D721Med (cell line): Measurements from ENCODE around the gene ST6GALNAC3.

Experiments used
- DNase-seq: peaks from one replicate; pipeline ENCODE4 v3.0.0; 2011; ENCODE audit warnings: low spot score; ENCODE audit not compliant: insufficient read length
- FAIRE-seq: peaks from 2 replicates; lab custom pipeline; 2011; peaks lifted over from hg19 to GRCh38; lab: Jason Lieb, UNC
- TF ChIP-seq, protein P1 (sequence below): IDR thresholded peaks from 2 replicates; pipeline ENCODE4 v1.5.1; 2012; ENCODE audit warnings: mild to moderate bottlenecking, control low read depth; ENCODE audit not compliant: insufficient read depth; ENCODE audit errors: missing control alignments

Gene ST6GALNAC3

DNA sequence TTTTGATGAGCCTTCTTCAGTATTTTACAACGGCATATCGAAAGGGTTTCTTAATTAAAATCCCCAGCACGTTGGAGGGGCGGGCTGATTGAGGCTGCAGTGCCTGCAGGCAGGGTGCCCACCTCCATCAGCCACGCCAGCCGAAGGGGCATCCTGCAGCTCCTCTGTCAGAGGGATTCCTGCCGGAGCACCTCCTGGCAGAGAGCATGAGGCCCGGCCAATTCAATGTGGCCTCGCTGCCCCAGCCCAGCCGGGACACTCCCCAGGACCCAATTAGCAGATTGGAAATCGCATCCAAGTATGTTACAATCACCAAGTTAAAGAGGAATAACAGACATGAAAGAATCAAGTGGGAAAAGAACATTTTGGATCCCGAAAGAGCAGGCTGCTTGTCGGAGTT lies 216.6 kb downstream of the ST6GALNAC3 start:
- TF ChIP-seq, protein P1, sequence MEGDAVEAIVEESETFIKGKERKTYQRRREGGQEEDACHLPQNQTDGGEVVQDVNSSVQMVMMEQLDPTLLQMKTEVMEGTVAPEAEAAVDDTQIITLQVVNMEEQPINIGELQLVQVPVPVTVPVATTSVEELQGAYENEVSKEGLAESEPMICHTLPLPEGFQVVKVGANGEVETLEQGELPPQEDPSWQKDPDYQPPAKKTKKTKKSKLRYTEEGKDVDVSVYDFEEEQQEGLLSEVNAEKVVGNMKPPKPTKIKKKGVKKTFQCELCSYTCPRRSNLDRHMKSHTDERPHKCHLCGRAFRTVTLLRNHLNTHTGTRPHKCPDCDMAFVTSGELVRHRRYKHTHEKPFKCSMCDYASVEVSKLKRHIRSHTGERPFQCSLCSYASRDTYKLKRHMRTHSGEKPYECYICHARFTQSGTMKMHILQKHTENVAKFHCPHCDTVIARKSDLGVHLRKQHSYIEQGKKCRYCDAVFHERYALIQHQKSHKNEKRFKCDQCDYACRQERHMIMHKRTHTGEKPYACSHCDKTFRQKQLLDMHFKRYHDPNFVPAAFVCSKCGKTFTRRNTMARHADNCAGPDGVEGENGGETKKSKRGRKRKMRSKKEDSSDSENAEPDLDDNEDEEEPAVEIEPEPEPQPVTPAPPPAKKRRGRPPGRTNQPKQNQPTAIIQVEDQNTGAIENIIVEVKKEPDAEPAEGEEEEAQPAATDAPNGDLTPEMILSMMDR, result no peak
- DNase-seq (no peak), FAIRE-seq (no peak)

DNA sequence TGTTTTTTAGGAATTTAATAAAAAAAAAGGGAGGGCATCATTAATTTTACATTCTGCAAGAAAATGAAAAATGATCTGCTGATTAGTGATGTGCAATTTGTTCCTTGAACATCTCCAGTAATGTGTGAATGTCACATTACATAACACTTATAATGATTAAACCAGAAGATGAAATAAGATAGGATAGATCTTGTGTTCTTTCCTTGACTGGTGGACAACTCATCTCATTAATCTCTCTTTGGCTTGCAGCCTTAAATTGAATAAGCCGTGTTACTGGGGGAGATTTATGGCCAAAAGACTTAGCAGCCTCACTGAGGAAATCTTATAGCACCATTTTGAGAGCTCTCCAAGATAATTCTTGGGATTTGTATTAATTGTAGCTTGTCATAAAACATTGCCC lies 217.2 kb downstream of the ST6GALNAC3 start:
- FAIRE-seq (peak; percentile 87), DNase-seq (peak; percentile 23)

DNA sequence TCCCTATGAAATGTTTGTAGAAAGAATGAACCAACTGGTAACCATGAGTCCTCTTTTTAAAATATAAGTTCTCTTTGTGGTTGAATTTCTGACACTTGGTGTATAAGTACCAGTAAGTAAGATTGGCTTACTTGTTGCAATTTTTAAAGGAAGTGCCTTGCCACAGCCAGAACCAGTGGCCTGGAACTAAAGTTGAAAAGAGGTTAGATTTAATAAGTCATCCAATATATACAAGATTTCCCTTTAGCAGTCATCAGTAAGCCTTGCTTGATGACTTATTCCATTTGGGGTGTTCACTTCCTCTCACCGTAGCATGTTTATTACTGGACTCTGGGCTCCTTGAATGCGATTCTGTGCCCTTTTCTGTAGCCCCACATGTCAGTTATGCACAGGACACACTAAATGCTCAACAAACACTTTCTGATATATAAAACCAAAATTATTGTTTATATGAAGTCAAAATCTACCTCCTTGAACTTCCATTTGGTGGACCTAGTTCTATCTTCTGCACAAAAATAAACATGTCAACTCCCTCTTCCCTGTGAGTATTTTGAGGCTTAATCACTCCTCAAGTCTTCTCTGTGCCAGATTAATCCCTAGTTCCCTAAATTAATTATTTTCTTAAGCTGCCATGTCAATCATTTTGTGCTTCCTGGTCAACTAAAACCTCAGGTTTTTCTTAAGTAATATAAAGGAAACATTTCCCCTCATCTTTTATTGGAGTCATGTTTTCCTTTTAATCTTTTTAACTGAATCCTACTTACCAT lies 218.1 kb downstream of the ST6GALNAC3 start:
- DNase-seq (no peak), FAIRE-seq (no peak)
- TF ChIP-seq, protein P1, result no peak

More for the DNA sequence above, 217.2 kb downstream of the ST6GALNAC3 start:
- TF ChIP-seq, protein P1, result no peak

DNA sequence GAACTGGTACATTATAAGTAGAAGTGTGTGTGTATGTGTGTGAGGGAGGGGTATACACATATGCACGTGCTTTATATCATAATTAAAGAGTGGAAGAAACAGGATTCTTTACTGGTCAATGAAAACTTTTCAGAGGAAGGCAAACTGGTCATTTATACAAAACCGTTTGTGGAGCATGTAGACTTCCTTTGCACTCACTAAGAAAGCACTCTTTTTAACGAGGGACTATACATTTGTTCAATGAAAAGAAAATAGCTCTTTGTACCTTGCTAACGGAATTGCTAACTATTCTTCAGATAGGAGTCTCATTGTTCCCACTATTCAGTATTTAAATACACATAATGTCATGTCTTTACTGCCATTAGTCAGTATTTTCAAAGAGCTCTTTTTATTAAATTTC lies 219.3 kb downstream of the ST6GALNAC3 start:
- FAIRE-seq (no peak), DNase-seq (no peak)
- TF ChIP-seq, protein P1, result no peak

DNA sequence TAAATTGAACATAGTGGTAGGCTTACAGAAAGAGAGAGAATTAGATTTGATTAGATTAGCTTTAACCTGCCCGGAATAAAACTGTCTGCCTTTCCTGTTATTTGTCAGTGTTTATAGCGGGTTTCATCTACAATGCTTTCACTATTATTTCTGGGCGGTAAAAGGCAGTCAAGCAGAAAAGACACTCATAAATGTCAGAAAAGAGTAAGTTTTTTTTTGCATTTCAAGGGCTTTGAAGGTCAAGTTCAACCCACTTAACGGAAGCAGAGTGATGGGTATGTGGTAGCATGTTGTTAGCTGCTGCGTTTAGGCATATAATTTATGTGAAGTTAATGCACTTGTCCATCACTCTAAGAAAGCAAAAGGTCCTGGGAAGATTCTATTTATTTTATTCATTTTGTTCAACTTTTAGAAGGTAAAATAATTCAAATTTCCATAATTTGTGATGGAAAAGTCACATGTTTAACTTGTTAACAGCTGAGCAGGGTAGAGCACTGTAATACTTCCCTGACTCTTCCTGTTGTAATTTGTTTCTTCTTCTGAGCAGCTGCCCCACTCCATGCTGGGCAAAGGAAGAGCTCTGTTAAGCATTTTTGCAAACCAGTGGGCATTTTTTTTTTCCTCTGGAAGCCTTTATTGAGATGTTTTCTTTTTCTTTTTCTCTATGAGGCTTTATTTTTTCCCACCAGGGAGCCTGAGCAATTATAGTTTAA lies 220.1 kb downstream of the ST6GALNAC3 start:
- TF ChIP-seq, protein P1, result no peak
- FAIRE-seq (no peak), DNase-seq (no peak)

DNA sequence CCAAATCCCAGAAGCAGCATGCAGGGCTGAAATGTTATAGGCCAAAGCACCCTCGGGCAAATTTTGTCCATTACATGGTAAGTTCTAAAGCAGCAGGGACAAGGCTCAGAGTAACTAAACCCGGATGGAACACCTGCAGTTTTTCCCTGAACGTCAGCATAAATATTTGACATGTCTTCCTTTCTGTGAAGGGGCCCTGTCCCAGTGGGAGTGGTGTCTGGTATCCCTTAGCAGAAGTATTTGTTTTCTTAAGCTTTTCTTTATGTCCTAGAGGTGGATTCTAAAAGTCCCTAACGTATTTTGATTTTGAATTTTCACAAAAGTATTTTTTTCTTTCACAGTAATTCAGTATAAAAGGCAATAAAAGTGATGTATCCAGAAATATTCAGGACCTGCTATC lies 223.9 kb downstream of the ST6GALNAC3 start:
- TF ChIP-seq, protein P1, result no peak
- FAIRE-seq (no peak), DNase-seq (no peak)

DNA sequence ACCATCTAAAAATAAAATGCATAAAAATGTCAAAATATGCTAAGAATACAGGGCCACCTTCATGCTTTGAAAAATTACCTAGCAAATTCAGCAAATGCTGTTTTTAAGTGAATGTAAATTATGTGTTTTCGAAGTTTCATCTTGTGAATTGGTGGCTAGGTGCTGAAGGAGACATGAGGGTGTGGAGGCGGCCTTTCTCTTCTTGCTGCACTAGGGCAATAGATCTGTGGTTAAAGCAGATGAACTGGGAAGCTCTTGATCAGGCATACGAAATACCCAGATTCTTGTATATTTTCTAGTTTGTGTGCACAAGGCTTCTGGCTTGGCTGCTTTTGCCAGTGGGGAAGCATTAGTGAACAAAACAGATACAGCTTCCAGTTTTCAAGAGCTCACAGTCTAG lies 224.5 kb downstream of the ST6GALNAC3 start:
- DNase-seq, result no peak
- no peak for FAIRE-seq
- TF ChIP-seq, protein P1, result no peak
